HL-60 (cell line): ENCODE measurements around the gene POLG.

ENCODE experiments used
- GABPA ChIP-seq: IDR thresholded peaks from 2 replicates; pipeline ENCODE4 v1.6.1; 2012; ENCODE audit warnings: low read depth
- POLR2AphosphoS5 ChIP-seq: IDR thresholded peaks from 2 replicates; pipeline ENCODE4 v1.6.1; 2012; ENCODE audit warnings: low read depth
- SPI1 ChIP-seq: IDR thresholded peaks from 2 replicates; pipeline ENCODE4 v1.6.1; 2012; ENCODE audit warnings: low read depth, mild to moderate bottlenecking, borderline replicate concordance
- TF ChIP-seq, protein P1 (sequence below): IDR thresholded peaks from one replicate; pipeline ENCODE4 v1.5.1; 2011; ENCODE audit warnings: low read length, control low read depth, inconsistent platforms; ENCODE audit not compliant: insufficient read depth

DNA sequence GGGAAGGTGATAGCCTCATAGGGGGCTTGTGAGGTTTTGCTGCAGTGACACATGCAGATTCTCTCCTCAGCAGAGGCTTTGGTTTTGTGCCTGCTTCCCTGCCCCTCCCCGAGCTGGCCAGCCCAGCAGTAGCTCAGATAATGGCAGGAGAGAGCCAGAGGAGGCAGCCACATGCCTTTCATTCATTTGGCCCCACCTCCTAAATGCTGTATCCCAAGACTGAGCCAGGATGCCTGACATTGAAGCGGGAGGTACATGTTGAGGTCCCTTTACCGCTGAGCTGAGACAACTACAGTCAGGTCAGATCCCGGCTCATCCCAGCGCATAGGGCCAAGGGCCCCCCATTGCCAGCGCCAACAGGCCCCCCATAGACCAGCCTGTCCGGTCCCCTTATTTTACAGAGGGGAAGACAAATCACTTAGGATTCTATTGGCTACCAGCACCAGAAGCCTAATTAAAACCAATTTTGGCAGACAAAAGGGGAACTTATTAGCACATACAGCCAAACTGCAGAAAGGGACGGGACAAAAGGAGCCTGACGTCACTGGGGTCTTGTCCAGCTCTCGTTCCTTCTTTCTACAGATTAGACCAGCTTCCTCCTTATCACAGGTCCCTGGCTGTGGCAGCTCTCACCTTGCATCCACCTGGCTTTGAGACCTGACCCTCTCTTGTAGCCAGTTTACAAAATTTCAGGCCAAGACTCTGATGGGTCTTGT lies 12.1 kb upstream of the POLG start:
- TF ChIP-seq, protein P1, sequence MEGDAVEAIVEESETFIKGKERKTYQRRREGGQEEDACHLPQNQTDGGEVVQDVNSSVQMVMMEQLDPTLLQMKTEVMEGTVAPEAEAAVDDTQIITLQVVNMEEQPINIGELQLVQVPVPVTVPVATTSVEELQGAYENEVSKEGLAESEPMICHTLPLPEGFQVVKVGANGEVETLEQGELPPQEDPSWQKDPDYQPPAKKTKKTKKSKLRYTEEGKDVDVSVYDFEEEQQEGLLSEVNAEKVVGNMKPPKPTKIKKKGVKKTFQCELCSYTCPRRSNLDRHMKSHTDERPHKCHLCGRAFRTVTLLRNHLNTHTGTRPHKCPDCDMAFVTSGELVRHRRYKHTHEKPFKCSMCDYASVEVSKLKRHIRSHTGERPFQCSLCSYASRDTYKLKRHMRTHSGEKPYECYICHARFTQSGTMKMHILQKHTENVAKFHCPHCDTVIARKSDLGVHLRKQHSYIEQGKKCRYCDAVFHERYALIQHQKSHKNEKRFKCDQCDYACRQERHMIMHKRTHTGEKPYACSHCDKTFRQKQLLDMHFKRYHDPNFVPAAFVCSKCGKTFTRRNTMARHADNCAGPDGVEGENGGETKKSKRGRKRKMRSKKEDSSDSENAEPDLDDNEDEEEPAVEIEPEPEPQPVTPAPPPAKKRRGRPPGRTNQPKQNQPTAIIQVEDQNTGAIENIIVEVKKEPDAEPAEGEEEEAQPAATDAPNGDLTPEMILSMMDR, result no peak
- TF ChIP-seq SPI1 (no peak), GABPA (no peak), POLR2AphosphoS5 (no peak)
